Nephron (organoid): ENCODE results near the gene CELF5.

Experiments used
- H3K27ac Mint-ChIP-seq, 3 experiments: 2 replicates each; pipeline ENCODE4 v1.8.0; 2020; ENCODE audit warnings: mixed read lengths in 3 of 3, mild to moderate bottlenecking in 2 of 3, moderate library complexity in 1 of 3
- H3K27me3 Mint-ChIP-seq: 2 replicates; pipeline ENCODE4 v1.8.0; 2021; ENCODE audit warnings: low read depth, mild to moderate bottlenecking, moderate library complexity, mixed read lengths
- H3K36me3 Mint-ChIP-seq: 2 replicates; pipeline ENCODE4 v1.8.0; 2020; ENCODE audit warnings: low read depth, mixed read lengths
- H3K4me1 Mint-ChIP-seq: 2 replicates; pipeline ENCODE4 v1.8.0; 2020; ENCODE audit warnings: mixed read lengths
- H3K4me3 Mint-ChIP-seq, 3 experiments: 2 replicates each; pipeline ENCODE4 v1.8.0; 2020; ENCODE audit warnings: mild to moderate bottlenecking in 3 of 3, mixed read lengths in 3 of 3, moderate library complexity in 2 of 3
- H3K9me3 Mint-ChIP-seq: 2 replicates; pipeline ENCODE4 v1.8.0; 2020; ENCODE audit warnings: mixed read lengths
- TF ChIP-seq, protein P1 (sequence below), 3 experiments: fragments of 200-600 bp; sonication (generic); IDR thresholded peaks; one replicate each; pipeline ENCODE4 v1.5.0; 2021; ENCODE audit warnings: antibody characterized with exemption in 3 of 3; ENCODE audit not compliant: unreplicated experiment in 3 of 3

Gene CELF5

GRCh38 chr19:3266092-3266693, 41.7 kb downstream of the CELF5 start:
- H3K4me3 Mint-ChIP-seq: no peak overlapping the region
- no peak overlapping the region for H3K27ac Mint-ChIP-seq
- TF ChIP-seq, protein P1, sequence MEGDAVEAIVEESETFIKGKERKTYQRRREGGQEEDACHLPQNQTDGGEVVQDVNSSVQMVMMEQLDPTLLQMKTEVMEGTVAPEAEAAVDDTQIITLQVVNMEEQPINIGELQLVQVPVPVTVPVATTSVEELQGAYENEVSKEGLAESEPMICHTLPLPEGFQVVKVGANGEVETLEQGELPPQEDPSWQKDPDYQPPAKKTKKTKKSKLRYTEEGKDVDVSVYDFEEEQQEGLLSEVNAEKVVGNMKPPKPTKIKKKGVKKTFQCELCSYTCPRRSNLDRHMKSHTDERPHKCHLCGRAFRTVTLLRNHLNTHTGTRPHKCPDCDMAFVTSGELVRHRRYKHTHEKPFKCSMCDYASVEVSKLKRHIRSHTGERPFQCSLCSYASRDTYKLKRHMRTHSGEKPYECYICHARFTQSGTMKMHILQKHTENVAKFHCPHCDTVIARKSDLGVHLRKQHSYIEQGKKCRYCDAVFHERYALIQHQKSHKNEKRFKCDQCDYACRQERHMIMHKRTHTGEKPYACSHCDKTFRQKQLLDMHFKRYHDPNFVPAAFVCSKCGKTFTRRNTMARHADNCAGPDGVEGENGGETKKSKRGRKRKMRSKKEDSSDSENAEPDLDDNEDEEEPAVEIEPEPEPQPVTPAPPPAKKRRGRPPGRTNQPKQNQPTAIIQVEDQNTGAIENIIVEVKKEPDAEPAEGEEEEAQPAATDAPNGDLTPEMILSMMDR (IDR thresholded peaks at IDR 0.05; ENCODE audit: unreplicated experiment in 3 of 3): no peak
- H3K4me1 Mint-ChIP-seq: no peaks in the 10 kb centered on the region
- H3K9me3 Mint-ChIP-seq: no peaks in the 10 kb centered on the region
- no peaks in the 10 kb centered on the region for H3K36me3 Mint-ChIP-seq
- peaks cover 54% of the 10 kb centered on the region for H3K27me3 Mint-ChIP-seq

GRCh38 chr19:3266792-3267514, 42.5 kb downstream of the CELF5 start:
- no peaks in the 10 kb centered on the region for H3K4me1 Mint-ChIP-seq
- H3K36me3 Mint-ChIP-seq: no peaks in the 10 kb centered on the region
- H3K27ac Mint-ChIP-seq: no peak overlapping the region
- peaks cover 61% of the 10 kb centered on the region for H3K27me3 Mint-ChIP-seq
- TF ChIP-seq, protein P1 (IDR thresholded peaks at IDR 0.05; ENCODE audit: unreplicated experiment in 3 of 3): no peak
- H3K9me3 Mint-ChIP-seq: no peaks in the 10 kb centered on the region
- no peak overlapping the region for H3K4me3 Mint-ChIP-seq

DNA sequence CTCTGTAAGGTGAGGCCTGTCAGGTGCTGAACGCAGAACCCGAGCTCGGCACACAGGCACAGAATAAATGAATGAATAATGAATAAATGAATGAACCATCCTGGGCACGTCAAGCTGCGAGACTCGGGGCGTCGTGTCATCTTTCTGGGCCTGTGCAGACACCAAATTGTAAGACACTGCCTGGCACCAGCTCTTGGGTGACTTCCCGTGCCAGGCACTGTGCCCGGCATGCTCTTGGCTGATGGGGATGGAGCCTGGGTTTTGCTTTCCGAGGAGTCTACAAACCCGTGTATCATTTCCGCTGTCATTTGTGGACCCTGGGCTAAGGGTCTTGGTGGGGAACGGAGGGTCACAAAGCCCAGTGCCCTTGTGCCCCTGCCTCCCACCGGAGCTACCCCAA, 43.9 kb downstream of the CELF5 start:
- Mint-ChIP-seq H3K36me3 (no peaks in the 10 kb centered on the region), H3K27me3 (peaks cover 75% of the 10 kb centered on the region), H3K4me3 (no peak overlapping the region), H3K27ac (no peak overlapping the region), H3K9me3 (peaks cover 3% of the 10 kb centered on the region), H3K4me1 (no peaks in the 10 kb centered on the region)
- TF ChIP-seq, protein P1 (IDR thresholded peaks at IDR 0.05; ENCODE audit: unreplicated experiment in 3 of 3): no peak

- peaks cover 3% of the 10 kb centered on the region for H3K9me3 Mint-ChIP-seq
- no peaks in the 10 kb centered on the region for H3K36me3 Mint-ChIP-seq
- TF ChIP-seq, protein P1 (IDR thresholded peaks at IDR 0.05; ENCODE audit: unreplicated experiment in 3 of 3): no peak
- H3K4me1 Mint-ChIP-seq: no peaks in the 10 kb centered on the region
- no peak overlapping the region for H3K27ac Mint-ChIP-seq
- peaks cover 79% of the 10 kb centered on the region for H3K27me3 Mint-ChIP-seq
- no peak overlapping the region for H3K4me3 Mint-ChIP-seq
Observed at GRCh38 chr19:3268763-3269162, 44.3 kb downstream of the CELF5 start.

DNA sequence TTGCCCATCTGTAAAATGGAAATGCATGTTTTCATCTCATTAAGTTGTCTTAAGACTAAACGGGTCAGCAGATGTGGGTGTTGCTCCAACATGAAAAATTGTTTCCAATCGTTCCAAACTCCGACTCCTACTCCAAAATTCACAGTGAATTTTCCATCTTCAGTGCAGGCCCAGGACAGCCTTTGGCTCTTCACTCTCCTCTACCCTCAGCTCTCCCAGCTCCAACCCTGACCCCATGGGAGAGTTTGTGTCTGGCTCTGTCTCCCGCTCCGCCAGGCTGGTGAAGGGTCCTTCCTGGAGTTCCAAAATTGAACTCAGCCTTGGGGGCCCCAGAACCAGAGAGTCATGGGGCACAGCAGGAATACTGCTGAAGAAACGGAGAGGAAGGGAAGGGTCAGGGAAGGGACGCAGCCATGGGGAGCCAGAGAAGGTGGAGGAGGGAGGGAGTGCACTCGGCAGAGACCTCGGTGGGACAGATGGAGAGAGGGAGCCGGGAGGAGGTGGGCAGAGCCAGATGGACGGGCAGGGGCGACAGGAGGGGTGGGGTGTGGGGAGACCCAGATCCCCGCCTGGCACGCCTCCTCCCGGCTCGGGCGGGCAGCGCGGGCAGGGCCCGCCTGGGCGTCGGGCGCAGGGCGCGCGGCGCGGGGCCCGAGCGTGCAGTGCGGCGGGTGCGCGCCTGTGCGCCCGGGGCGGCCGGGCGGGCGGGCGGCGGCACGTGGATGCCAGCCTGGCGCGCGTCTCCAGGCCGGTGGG, 45.6 kb downstream of the CELF5 start:
- H3K4me3 Mint-ChIP-seq: no peak overlapping the region
- H3K27ac Mint-ChIP-seq: no peak overlapping the region
- H3K9me3 Mint-ChIP-seq: peaks cover 5% of the 10 kb centered on the region

More for the DNA sequence above, 45.6 kb downstream of the CELF5 start:
- H3K36me3 Mint-ChIP-seq: no peaks in the 10 kb centered on the region
- H3K4me1 Mint-ChIP-seq: no peaks in the 10 kb centered on the region
- peaks cover 87% of the 10 kb centered on the region for H3K27me3 Mint-ChIP-seq
- TF ChIP-seq, protein P1 (IDR thresholded peaks at IDR 0.05; ENCODE audit: unreplicated experiment in 3 of 3): no peak
